ENCODE measurements around the gene AGAP2.
"Not testable (repeated sequence)": the region's sequence is repeated elsewhere in the genome, so short reads cannot be mapped to it uniquely, and the experiment has no call there.

AGAP2 gene

DNA sequence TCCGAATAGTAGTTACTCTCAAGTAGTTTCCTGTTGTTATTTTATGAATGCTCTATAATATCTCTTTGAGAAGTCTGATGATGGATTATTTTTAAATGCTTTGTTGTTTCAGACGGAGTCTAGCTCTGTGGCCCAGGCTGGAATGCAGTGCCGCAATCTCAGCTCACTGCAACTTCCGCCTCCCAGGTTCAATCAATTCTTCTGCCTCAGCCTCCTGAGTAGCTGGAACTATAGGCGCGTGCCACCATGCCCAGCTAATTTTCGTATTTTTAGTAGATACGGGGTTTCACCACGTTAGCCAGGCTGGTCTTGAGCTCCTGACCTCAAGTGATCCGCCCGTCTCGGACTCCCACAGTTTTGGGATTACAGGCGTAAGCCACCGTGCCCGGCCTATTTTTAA lies 46.0 kb downstream of the AGAP2 start:
- DNase-seq = no peak

DNA sequence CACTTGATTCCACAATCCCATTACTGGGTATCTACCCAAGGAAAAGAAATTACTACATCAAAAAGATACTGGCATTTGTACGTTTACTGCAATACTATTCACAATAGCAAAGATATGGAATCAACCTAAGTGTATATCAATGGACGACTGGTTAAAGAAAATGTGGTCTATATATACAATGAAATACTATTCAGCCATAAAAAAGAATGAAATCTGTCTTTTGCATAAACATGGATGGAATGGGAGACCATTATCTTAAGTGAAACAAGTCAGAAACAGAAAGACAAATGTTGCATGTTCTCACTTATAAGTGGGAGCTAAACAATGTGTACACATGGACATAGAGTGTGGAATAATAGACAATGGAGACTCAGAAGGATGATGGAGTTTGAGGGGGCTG lies 49.6 kb downstream of the AGAP2 start:
- DNase-seq = no peak

DNA sequence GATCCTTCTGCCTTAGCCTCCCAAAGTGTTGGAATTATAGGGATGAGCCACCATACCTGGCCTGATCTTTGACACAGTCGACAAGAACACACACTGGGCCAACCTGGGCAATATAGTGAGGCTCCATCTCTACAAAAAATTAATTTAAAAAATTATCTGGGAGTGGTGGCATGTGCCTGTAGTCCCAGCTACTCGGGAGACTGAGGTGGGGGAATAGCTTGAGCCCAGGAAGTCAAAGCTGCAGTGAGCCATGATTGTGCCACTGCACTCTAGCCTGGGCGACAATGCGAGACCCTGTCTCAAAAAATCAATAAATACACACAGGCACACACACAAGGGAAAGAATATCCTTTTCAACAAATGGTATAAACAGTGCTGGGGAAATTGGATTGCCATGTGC lies 50.7 kb downstream of the AGAP2 start:
- DNase-seq = no peak

DNA sequence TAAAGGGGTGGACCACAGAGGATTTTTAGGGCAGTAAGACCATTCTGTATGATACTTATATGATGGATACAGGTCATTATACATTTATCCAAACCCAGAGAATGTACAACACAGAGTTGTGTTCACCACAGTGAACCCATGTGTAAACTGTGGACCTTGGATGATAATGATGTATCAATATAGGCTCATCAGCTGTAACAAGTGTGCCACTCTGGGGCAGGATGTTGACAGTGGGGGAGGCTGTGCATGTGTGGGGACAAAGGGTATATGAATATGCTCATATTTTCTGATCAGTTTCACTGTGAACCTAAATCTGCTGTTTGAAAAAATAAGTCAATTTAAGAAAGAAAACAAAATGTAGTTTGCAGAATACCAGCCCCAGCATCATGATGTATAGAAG lies 58.8 kb downstream of the AGAP2 start:
- no peak for DNase-seq

DNA sequence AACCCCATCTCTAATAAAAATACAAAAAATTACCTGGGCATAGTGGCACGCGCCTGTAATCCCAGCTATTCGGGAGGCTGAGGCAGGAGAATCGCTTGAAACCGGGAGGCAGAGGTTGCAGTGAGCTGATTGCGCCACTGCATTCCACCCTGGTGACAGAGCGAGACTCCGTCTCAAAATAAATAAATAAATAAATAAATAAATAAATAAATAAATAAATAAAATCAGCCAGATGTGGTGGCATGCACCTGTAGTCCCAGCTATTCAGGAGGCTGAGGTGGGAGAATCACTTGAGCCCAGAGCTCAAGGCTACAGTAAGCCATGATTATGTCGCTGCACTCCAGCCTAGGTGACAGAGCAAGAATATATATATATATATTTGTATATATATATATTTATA lies 60.6 kb downstream of the AGAP2 start:
- not testable (repeated sequence) for DNase-seq

DNA sequence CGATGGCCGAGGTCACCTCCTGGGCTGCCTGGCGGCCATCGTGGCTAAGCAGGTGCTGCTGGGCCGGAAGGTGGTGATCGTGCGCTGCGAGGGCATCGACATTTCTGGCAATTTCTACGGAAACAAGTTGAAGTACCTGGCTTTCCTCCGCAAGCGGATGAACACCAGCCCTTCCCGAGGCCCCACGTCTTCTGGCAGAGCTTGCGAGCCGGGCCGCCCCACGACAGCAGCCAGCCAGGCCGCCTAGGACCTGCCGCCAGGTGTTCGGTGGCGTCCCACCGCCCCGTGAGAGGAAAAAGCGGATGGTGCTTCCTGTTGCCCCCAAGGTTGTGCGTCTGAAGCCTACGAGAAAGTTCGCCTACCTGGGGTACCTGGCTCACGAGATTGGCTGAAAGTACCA lies 63.9 kb downstream of the AGAP2 start:
- no peak for DNase-seq

All from Kasumi-1 (cell line).